HG03108 (cell line): Measurements from ENCODE around the gene DLGAP1.
"Not testable (repeated sequence)": the region's sequence is repeated elsewhere in the genome, so short reads cannot be mapped to it uniquely, and the experiment has no call there.

Experiments used
- ATAC-seq: cut with Tn5 transposase; IDR thresholded peaks from one replicate; pipeline ENCODE4 v1.9.1; 2021; ENCODE audit warnings: moderate library complexity; ENCODE audit not compliant: unreplicated experiment

Gene DLGAP1

GRCh38 chr18:3709205-3709604 lies 745.9 kb downstream of the DLGAP1 start:
- no peak for ATAC-seq

- ATAC-seq, result no peak
Observed at GRCh38 chr18:3706279-3707097, 748.6 kb downstream of the DLGAP1 start.

GRCh38 chr18:3704556-3705344 lies 750.4 kb downstream of the DLGAP1 start:
- no peak for ATAC-seq

- no peak for ATAC-seq
Observed at GRCh38 chr18:3703732-3704176, 751.4 kb downstream of the DLGAP1 start.

GRCh38 chr18:3699707-3700567 lies 755.2 kb downstream of the DLGAP1 start:
- not testable (repeated sequence) for ATAC-seq

GRCh38 chr18:3694030-3694778 lies 760.9 kb downstream of the DLGAP1 start:
- ATAC-seq, result not testable (repeated sequence)

- no peak for ATAC-seq
Observed at GRCh38 chr18:3693410-3693809, 761.7 kb downstream of the DLGAP1 start.

- ATAC-seq, result no peak
Observed at GRCh38 chr18:3692691-3693090, 762.4 kb downstream of the DLGAP1 start.

GRCh38 chr18:3692113-3692621 lies 762.9 kb downstream of the DLGAP1 start:
- ATAC-seq, result no peak

GRCh38 chr18:3691705-3692104 lies 763.4 kb downstream of the DLGAP1 start:
- ATAC-seq, result no peak

GRCh38 chr18:3690764-3691066 lies 764.4 kb downstream of the DLGAP1 start:
- no peak for ATAC-seq

- ATAC-seq, result no peak
Observed at GRCh38 chr18:3689986-3690763, 764.9 kb downstream of the DLGAP1 start.

- ATAC-seq, result no peak
Observed at GRCh38 chr18:3689091-3689490, 766.0 kb downstream of the DLGAP1 start.

GRCh38 chr18:3688690-3689089 lies 766.4 kb downstream of the DLGAP1 start:
- no peak for ATAC-seq

- no peak for ATAC-seq
Observed at GRCh38 chr18:3683483-3683882, 771.6 kb downstream of the DLGAP1 start.

GRCh38 chr18:3682061-3682460 lies 773.0 kb downstream of the DLGAP1 start:
- ATAC-seq, result no peak

- no peak for ATAC-seq
Observed at GRCh38 chr18:3679241-3679640, 775.9 kb downstream of the DLGAP1 start.

- ATAC-seq, result no peak
Observed at GRCh38 chr18:3675994-3676393, 779.1 kb downstream of the DLGAP1 start.

- no peak for ATAC-seq
Observed at GRCh38 chr18:3675446-3675845, 779.7 kb downstream of the DLGAP1 start.

GRCh38 chr18:3671176-3671575 lies 783.9 kb downstream of the DLGAP1 start:
- no peak for ATAC-seq
